OCI-LY7 (cell line): ENCODE data around the gene JCHAIN.

ENCODE experiments used
- CTCF ChIP-seq: fragments of 200-600 bp; sonication (generic); conservative IDR thresholded peaks from 2 replicates; pipeline ENCODE4 v1.5.1; 2014; ENCODE audit warnings: mild to moderate bottlenecking, antibody characterized with exemption, low read length, moderate library complexity, mixed read lengths
- EZH2phosphoT487 ChIP-seq: fragments of 200-600 bp; sonication (generic); IDR thresholded peaks from 2 replicates; pipeline ENCODE4 v1.6.1; 2018; ENCODE audit warnings: low read depth, borderline replicate concordance, mild to moderate bottlenecking, mixed run types, antibody characterized with exemption, low read length, moderate library complexity, mixed read lengths

DNA sequence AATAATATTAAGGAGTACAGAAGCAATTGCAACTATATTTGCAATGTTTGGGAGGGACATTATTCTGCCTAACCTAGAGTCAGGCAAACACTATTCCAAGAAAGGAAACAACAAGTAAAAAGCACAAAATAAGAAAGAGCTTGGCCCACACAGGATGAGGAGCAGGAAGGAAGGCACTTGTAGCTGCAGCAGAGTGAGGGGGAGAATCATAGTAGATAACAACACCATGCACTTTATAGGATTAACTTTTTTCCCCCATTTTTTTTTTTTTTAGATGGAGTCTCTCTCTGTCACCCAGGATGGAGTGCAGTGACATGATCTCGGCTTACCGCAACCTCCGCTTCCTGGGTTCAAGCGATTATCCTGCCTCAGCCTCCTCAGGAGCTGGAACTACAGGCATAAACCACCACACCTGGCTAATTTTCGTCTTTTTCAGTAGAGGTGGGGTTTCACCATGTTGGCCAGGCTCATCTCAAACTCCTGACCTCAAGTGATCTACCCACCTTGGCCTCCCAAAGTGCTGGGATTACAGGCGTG, 10.3 kb upstream of the JCHAIN start:
- no peak for TF ChIP-seq CTCF
- TF ChIP-seq EZH2phosphoT487 = no peak
